Loucy (cell line): ENCODE results near the gene TTC13.

Experiments
- H2AFZ ChIP-seq: fragments of 200-600 bp; sonication (generic); 2 replicates; pipeline ENCODE4 v1.6.0; 2016; ENCODE audit warnings: antibody characterized with exemption, mild to moderate bottlenecking, low read length, moderate library complexity
- H3F3A ChIP-seq: fragments of 200-600 bp; 2 replicates; pipeline ENCODE4 v1.6.0; 2016; ENCODE audit warnings: antibody characterized with exemption, low read depth, mild to moderate bottlenecking
- H3K27me3 ChIP-seq: fragments of 200-600 bp; sonication (generic); 2 replicates; pipeline ENCODE4 v1.6.1; 2014; ENCODE audit warnings: low read length, mild to moderate bottlenecking; ENCODE audit not compliant: insufficient read depth, poor library complexity, severe bottlenecking
- H3K36me3 ChIP-seq: fragments of 200-600 bp; sonication (generic); 2 replicates; pipeline ENCODE4 v1.6.1; 2016; ENCODE audit warnings: low read length; ENCODE audit not compliant: insufficient read depth
- H3K4me1 ChIP-seq: fragments of 200-600 bp; sonication (generic); 2 replicates; pipeline ENCODE4 v1.5.1; 2014; ENCODE audit warnings: low read length, mild to moderate bottlenecking; ENCODE audit not compliant: insufficient read depth, poor library complexity, severe bottlenecking
- H3K4me2 ChIP-seq: fragments of 200-600 bp; sonication (generic); 2 replicates; pipeline ENCODE4 v1.6.0; 2014; ENCODE audit warnings: antibody characterized with exemption, low read length, low read depth, mild to moderate bottlenecking; ENCODE audit not compliant: poor library complexity, severe bottlenecking
- H3K4me3 ChIP-seq: fragments of 200-600 bp; sonication (generic); 2 replicates; pipeline ENCODE4 v1.5.1; 2014; ENCODE audit warnings: low read length, mild to moderate bottlenecking, mixed read lengths; ENCODE audit not compliant: poor library complexity, severe bottlenecking
- H3K79me2 ChIP-seq: fragments of 200-600 bp; sonication (generic); 2 replicates; pipeline ENCODE4 v1.6.1; 2014; ENCODE audit warnings: low read length; ENCODE audit not compliant: insufficient read depth
- H3K9ac ChIP-seq: fragments of 200-600 bp; sonication (generic); 2 replicates; pipeline ENCODE4 v1.6.0; 2014; ENCODE audit warnings: mild to moderate bottlenecking, low read depth, low read length, moderate library complexity; ENCODE audit not compliant: poor library complexity, severe bottlenecking
- H3K9me2 ChIP-seq: fragments of 200-600 bp; sonication (generic); replicated peaks from 2 replicates; pipeline ENCODE4 v1.6.1; 2016; ENCODE audit warnings: low read depth, low read length, mixed read lengths
- H3K9me3 ChIP-seq: fragments of 200-600 bp; sonication (generic); 2 replicates; pipeline ENCODE4 v1.6.1; 2014; ENCODE audit warnings: mild to moderate bottlenecking, antibody characterized with exemption, low read length, low read depth; ENCODE audit not compliant: insufficient read depth
- H4K20me1 ChIP-seq: fragments of 200-600 bp; sonication (generic); 2 replicates; pipeline ENCODE4 v1.6.0; 2014; ENCODE audit warnings: antibody characterized with exemption, low read length, mild to moderate bottlenecking; ENCODE audit not compliant: insufficient read depth, poor library complexity, severe bottlenecking
- CTCF ChIP-seq: fragments of 200-600 bp; sonication (generic); conservative IDR thresholded peaks from 2 replicates; pipeline ENCODE4 v1.5.1; 2014; ENCODE audit warnings: mild to moderate bottlenecking, antibody characterized with exemption, low read length
- EZH2phosphoT487 ChIP-seq: fragments of 200-600 bp; IDR thresholded peaks from 2 replicates; pipeline ENCODE4 v1.6.1; 2018; ENCODE audit warnings: antibody characterized with exemption, mild to moderate bottlenecking, moderate library complexity, borderline replicate concordance

The TTC13 gene

GRCh38 chr1:230978491-230979388 is at the start of gene TTC13, which contains the start of gene ARV1:
Gene TTC13 (minus strand): TSS chr1:230978861. CDS start chr1:230978830, 31 bp downstream.
Gene ARV1 (plus strand): TSS chr1:230979094. CDS start chr1:230979106, 12 bp downstream.
- H3K79me2 ChIP-seq: peaks cover 16% of the 10 kb centered on the region
- peak within 1 kb of the TSS; percentile 96 for H3K4me3 ChIP-seq
- H3K4me2 ChIP-seq: peak within 1 kb of the TSS; percentile 93
- no peaks in the 10 kb centered on the region for H3K27me3 ChIP-seq
- H4K20me1 ChIP-seq: peaks cover 20% of the 10 kb centered on the region
- H3K9me2 ChIP-seq: no peaks in the 10 kb centered on the region
- no peaks in the 10 kb centered on the region for H3K9me3 ChIP-seq
- peak within 1 kb of the TSS; percentile 95 for H2AFZ ChIP-seq
- peak within 1 kb of the TSS; percentile 86 for H3K9ac ChIP-seq
- H3F3A ChIP-seq: no peaks in the 10 kb centered on the region
- peaks cover 32% of the 10 kb centered on the region for H3K4me1 ChIP-seq
- H3K36me3 ChIP-seq: no peaks in the 10 kb centered on the region
- TF ChIP-seq EZH2phosphoT487 (no peak), CTCF (peak; percentile 63)

- Histone ChIP-seq H3K4me2 (no peak overlapping the region), H3K4me3 (no peak overlapping the region), H2AFZ (no peak overlapping the region), H3K79me2 (no peaks in the 10 kb centered on the region), H3K9me3 (no peaks in the 10 kb centered on the region), H3F3A (no peaks in the 10 kb centered on the region), H3K36me3 (no peaks in the 10 kb centered on the region), H3K9ac (no peak overlapping the region), H4K20me1 (no peaks in the 10 kb centered on the region), H3K9me2 (no peaks in the 10 kb centered on the region), H3K27me3 (no peaks in the 10 kb centered on the region), H3K4me1 (peaks cover 3% of the 10 kb centered on the region)
- no peak for TF ChIP-seq CTCF
- no peak for TF ChIP-seq EZH2phosphoT487
Observed at GRCh38 chr1:231027971-231028370, 49.3 kb upstream of the TTC13 start.

- TF ChIP-seq CTCF (no peak), EZH2phosphoT487 (no peak)
- Histone ChIP-seq H3K9me2 (no peaks in the 10 kb centered on the region), H3K4me2 (no peak overlapping the region), H3K79me2 (no peaks in the 10 kb centered on the region), H3K4me1 (no peaks in the 10 kb centered on the region), H2AFZ (no peak overlapping the region), H3K9ac (no peak overlapping the region), H3K36me3 (no peaks in the 10 kb centered on the region), H4K20me1 (no peaks in the 10 kb centered on the region), H3F3A (no peaks in the 10 kb centered on the region), H3K27me3 (no peaks in the 10 kb centered on the region), H3K9me3 (no peaks in the 10 kb centered on the region), H3K4me3 (no peak overlapping the region)
Observed at GRCh38 chr1:231027136-231027925, 48.7 kb upstream of the TTC13 start.
